Stimulated activated CD4-positive, alpha-beta T cell treated with anti-CD3 and anti-CD28 coated beads, Interleukin-1b, Interleukin-23, amount 100 ng/mL, for 1 hour (primary cell): ENCODE measurements around the gene GRB10.

Experiments used
- DNase-seq, 2 donors: peaks; one replicate each; pipeline ENCODE4 v3.0.0-alpha.2; 2020; ENCODE audit warnings: low read depth in 2 of 2

GRB10 gene

DNA sequence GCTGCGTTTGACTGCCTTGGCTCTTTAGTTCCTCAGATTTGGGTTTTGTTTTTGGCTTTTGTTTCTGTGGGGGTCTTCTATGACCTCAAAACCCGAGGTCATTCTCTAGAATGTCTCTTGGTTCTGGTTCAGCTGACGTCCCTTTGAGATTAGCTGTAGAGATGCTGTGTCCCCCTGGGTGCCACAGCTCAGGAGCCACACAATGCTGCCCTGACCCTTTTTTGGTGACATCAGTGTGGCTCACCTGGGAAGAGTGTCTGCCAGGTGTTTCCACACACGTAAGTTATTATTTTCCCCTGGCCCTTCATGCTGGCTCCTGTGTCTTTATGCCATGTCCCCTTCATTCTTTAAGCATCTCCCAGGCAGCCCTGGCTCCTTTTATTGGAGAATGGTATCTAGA is 127.7 kb downstream of the GRB10 start:
- DNase-seq: no peak

DNA sequence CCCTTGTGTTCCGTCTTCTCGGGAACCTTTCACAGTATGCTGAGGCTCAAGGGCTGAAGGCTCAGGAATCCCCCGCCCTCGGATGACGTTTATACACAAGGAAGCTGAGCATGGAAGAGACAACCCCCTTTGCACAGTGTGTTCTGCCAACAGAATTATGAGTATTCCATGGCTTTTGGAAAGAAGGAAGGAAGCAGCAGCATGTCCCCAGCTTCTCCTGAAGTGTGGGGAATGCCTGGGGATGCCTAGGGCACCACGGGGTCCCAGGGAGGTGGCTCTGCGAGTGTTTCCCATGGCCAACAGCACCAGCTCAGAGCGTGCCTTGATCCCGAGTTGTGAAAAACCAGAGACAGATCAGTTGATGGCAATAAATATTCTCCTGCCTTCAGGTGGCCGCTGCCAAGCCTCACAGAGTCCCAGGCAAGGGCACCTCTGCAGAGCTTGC is 128.7 kb downstream of the GRB10 start:
- DNase-seq: no peak

DNA sequence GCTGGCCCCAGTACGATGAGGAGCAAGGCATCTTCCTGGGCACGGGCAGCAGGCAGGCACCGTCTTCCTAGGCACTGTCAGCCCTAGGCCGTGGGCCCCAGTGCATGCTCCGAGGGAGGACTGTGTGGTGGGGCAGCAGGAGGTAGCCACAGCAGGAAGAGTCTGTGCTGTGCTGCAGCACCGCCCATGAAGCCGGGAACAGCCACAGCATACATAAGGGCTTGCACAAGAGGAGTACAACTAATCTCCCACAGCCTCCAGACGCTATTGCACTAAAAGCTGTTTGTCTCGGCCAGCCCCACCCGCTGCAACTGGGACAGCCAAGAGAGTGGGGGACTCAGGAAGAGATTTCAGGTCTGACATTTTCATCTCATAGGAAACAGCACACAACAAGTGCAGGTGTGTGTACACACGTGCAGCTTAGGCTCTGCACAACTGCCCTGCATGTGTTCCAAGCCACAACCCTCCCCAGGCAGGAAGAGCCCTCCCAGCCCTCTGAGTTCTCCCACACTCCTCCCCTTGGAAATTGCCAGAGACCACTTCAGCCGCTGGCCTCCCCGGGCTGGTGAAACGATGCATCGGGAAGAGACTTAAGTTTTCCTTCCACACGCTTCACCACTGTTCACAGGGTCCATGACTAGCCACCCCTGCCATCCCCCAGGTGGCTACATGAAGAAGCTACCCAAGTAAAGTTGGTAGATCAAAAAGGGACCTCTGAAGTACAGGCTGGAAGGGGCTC is 129.4 kb downstream of the GRB10 start:
- no peak for DNase-seq

DNA sequence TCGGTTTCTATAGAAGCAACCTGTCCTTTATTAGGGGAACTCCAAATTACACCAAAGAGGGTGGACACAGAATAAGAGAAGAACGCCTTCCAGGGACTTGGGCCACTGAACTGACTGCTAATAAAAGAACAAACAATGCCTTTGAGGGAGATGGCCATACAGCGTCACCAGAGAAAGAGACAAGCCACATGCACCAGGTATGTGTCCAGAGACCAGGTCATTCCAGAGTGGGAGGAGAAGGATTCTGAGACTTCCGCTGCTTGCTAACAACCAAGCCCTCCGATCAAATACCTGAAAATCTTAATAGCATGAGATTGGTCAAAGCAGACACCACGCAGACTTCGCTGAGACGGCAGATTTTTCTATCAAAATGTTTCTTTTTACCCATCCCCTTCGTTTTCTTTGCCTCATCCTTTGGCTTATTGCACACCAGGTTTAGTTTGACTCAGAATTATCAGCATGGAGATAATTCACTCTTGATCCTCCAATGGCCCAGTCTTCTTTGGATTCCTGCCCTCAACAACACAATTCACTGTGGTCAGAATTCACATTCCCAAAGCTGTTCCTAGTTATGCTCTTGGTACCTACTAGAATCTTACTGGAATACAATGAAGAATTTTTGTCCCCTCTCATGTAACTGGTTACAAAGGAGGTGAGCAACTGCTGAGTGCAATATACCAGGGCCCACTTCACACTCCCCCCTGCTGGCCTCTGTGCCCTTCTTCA is 130.1 kb downstream of the GRB10 start:
- DNase-seq: no peak

DNA sequence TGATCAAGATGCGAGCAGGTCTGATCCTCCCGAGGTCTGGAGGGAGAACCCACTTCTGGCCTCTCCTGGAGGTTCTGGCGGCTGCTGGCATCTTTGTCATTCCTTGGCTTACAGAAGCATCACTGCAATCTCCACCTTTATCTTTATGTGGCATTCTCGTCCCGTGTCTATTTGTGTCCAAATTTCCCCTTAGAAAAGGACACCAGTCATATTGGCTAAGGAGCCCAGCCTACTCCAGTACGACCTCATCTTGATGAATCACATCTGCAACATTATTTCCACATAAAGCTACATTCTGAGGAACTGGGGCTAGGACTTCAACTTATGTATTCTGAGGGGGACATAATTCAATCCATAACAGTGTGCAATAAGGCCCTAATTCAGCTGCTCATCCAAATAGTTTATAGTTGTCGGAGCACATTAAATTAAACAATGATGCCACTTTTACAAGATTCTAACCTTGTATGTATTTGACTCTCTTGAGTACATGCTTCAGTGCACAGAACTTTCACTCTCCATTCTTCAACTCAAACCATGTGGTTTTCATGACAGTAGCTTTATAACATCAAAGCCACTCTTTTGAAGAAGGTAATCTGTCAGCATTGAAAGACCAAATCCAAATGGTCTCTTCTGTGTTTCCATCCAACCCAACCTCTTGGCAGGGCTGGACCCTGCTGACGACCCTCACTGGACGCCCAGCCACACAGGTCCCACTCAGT is 131.3 kb downstream of the GRB10 start:
- no peak for DNase-seq

DNA sequence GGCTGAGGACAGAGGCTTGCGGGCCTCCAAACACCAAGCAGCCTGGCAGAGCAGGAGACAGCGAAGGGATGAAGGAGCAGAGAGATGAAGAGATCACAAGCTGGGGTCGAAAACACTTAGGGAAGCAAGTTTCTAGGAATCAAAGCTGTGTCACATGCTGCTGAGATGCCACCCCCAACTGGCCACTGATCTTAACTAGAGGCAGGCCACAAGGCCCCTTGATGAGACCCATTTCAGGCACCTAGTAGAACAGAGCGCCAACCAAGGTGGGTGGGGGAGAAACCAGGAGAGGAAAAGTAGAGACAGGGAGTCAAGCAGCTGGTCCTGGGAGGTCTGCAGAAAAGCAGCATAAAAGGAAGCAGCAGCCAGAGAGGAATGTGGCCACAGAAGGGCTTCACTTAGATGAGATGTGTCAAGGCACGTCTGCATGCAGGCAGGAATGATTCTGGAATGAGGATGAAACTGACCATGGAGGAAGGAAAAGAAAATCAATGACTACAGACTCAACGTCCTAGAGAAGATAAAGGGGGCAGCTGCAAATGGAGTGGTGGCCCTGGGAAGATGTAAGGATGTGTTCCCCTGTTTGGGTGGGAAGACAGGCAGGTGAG is 132.5 kb downstream of the GRB10 start:
- no peak for DNase-seq

DNA sequence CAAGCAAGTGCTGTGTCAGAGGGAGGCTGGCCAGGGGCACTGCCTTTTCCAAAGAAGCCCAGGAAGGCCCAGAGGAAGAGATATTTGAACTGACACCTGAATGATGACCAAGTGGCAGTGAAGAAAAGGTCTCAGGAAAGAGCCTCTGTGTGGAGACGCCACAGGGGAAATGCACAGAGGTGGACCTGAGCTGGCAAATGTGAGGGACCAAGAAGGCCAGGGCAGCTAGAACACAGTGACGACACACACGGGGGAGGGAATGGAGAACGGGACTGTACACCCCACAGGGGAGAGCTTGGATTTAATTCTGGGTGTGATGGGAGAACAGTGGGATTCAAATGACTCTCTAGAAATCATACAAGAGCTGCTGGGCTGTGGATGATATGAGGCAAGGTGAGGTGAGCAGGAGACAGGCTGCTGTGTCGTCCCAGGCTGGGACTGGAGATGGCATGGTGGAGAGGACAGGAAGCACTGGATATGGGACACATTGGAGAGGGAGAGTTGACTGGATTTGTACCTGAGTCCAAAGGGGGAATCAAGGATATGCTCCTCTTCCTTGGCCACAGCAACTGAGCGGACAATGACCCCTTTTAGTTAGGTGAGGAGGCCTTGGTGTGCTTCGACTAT is 133.3 kb downstream of the GRB10 start:
- no peak for DNase-seq

DNA sequence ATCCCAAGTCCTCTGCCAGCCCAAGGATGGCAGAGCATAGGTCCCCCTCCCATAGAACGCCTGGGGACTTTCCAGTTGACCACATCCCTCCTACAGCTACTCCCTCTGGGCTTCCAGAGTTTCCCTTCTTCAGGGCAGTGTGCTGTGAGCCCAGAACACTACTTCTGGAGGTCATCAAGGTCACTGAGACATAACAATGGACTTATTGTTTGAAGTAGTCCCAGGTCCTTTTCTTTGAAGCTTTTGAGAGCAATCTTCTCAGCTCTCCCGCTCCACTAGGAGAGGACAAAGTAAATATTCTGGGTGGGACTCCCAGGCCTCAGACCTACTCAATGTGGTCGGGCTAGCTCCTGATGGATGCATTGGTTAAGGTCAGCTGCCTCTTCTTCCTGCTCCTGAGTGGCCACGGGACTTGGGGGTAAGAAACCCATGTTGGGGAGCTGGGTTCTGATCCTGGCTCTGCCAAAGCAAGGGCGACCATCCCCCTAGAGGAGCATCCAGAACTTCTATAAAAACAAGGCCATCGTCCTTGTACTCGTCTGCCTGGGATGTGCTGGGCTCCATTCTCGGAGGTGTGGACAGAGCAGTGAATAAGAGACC is 134.0 kb downstream of the GRB10 start:
- no peak for DNase-seq

DNA sequence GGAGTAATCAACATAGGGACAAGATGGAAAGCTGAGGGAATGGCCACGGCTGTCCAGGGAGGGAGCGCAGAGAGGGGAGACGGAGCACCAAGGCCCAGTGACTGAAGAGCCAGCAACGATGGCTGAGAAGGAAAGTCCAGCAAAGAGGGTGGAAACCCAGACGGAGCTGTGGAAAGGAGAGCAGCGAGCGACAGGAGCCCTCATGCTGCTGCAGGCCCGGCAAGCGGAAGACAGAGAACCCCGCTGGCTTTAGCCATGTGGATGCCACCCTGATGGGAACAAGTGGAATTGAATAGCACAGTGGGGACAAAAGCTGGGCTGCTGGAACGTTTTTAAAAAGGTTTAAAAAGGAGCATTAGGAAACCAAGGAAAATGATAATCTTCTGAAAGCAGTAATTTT is 134.6 kb downstream of the GRB10 start:
- DNase-seq: no peak

DNA sequence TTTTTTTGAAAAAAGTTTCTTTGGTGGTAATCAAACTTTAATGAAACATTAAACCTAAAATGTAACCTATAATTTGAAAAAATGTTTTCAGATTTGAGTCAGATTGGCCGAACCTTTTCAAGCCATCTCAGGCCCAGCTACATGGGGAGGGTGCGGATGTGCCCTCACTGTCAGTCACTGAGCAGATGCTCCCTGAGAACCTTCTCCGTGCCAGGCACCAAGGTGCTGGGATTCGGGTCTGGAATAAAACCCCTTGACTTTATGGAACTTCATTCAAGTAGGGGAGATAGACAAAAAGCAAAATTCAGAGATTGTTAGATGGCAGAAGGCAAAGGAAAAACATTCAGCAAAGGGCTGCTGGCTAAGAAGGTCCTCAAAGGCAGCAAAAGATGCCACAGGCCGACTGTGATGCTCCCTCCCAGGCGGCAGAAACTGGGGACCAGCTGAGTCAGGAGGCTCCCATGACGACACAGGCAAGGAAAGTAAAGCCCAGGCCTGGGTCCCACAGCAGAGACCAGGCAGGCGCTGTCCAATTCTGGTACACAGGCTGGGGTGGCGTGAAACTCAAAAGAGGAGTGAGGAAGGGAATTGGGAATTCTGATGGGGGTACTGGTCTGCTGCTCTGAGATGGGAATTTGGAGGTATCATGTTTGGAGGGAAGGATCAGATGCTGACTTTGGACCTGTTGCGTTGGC is 135.3 kb downstream of the GRB10 start:
- DNase-seq: no peak

DNA sequence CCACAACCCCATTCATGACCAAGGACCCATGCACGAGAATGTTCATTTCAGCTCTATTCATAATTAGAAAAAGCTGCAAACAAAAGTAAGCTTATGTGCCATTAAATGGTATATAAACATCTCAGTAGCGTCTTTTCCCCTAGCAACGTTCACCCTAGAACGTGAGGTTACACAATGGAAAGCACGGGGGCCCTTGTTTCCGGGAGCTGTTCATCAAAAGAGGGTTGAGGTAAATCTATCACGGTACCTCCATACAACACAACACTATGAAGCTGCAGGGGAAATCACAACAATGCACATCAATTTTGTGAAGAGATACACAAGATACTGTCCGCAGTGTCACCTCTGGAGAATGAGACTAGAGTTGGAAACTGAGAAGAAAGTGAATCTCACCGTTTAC is 136.6 kb downstream of the GRB10 start:
- DNase-seq: no peak

DNA sequence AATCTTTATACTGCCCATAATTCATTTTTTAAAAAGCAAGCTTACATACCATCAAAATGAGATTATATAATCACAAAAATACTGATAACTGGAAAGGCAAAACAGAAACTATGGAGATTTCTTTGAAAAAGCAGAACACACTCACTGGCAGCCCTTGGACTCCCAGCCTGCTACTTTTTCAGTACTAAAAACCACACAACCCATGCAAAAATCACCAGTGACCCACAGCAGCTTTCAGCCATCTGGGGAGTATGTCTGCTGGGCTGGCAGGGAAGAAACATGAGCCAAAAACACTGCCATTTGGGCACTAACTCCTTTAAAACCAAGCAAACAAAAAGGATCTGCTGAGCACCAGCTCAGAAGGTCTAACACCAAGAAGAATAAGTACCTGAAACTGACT is 137.5 kb downstream of the GRB10 start:
- DNase-seq: no peak

DNA sequence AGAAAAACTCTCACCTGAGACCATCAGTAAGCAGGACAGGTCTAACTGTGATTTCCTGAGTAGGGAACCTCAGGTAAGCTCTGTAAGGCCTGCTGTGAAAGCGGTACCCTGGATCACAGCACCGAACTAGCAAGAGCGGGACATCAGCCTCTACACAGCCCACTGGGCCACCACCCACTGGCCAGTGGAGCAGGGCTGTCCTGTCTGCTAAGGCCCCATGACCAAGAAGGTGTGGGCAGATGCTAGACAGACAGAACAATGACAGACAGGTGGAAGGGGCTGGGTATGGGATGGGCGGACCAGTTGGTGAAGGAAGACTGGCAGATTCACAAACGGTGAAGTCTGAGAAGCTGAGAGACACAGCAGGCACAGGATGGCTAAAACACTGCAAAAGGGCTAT is 138.1 kb downstream of the GRB10 start:
- no peak for DNase-seq

DNA sequence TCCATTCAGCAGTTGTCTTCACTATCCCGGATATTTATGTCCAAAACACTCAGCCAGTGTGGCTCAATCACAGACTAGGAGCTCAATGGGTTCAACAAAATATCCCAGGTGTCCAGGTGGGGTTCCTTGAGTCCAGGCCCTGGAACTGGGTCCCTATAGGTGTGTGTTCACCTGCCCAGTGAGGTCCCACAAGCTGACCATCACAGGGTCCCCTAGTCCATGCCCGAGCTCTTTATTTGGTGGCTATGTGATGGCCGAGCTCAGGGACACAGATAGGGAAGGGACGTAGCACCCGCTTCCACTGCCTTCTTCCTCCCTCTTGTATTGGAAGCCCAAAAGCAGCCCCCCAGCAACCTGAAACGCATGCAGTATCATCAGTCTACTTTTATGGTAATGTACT is 138.6 kb downstream of the GRB10 start:
- DNase-seq: no peak

DNA sequence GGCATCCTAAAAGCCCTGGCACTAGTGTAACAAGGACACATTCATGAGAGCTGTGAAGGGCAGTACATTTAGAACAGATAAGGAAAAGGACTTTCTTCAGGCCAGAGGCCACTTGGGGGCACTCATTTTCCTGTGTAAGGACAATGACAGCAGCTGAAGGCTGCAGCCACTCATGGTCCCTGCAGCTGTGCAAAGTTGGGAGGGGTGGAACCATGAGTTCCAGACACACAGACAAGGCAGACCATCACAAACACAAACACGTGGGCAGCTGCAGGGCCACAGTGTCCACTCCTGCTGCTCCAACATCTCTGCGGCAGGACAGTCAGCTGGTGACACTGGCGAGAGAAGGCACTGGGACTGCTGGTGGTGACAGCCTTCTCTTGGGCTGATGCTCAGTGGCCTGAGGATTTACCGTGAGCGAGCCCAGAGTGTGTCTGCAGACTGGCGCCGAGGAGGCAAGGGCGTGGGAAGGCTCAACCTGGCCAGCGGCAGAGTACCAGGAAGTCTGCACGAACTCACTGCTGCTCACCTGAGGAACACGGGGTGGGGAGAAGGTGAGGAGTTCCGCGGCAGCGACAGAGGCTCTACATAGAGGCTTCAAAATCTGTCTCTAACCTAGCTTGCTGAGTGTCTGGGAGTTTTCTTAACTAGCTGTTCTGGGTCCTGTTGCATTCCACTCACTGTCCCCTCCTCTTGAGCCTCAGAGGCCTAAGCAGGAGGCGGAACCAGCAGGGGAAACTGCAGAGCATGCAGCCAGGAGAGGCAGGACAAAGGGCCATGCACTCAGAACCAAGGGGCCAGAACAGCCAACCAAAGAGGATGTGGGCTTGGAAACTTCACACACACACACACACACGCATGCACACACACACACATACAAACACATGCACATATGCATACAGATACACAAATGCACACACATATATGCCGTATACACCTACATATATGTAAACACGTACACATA is 141.0 kb downstream of the GRB10 start:
- DNase-seq: no peak

DNA sequence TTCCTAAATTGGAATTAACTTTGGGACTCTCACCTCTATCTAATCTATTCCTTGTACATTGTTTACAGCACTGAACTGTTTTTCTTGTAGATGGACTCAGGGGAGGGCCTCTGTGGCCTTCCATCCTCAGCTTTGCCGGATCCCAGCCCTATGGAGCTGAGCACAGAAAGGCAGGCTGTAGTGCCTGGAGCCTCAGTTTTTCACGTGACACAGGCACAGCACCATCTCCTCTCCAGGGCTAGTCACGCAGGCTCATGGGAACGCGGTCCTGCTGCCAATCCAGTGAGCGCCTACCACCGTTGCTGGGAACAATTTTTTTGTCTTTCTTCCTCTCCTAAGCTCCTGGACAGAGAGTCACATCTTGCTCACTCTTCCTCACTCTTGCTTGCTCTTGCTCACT is 141.9 kb downstream of the GRB10 start:
- DNase-seq: no peak

DNA sequence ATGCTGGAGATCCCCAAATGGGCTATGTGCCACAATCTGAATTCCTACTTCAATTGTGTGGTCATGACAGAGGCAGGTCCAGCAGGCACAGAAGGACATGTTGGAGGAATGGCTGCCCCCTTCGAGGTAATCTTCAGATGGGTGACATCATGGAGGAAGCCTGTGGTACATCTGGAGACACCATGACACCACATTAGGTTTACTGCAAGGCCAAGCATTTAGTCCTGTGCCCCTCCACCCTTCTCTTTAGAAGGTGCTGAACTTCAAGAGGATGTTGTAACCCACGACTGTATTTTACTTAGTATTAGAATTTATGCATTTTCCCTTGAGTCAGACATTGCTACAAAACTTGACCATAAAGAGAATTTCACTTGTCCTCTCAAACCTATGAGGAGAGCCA is 142.4 kb downstream of the GRB10 start:
- no peak for DNase-seq

DNA sequence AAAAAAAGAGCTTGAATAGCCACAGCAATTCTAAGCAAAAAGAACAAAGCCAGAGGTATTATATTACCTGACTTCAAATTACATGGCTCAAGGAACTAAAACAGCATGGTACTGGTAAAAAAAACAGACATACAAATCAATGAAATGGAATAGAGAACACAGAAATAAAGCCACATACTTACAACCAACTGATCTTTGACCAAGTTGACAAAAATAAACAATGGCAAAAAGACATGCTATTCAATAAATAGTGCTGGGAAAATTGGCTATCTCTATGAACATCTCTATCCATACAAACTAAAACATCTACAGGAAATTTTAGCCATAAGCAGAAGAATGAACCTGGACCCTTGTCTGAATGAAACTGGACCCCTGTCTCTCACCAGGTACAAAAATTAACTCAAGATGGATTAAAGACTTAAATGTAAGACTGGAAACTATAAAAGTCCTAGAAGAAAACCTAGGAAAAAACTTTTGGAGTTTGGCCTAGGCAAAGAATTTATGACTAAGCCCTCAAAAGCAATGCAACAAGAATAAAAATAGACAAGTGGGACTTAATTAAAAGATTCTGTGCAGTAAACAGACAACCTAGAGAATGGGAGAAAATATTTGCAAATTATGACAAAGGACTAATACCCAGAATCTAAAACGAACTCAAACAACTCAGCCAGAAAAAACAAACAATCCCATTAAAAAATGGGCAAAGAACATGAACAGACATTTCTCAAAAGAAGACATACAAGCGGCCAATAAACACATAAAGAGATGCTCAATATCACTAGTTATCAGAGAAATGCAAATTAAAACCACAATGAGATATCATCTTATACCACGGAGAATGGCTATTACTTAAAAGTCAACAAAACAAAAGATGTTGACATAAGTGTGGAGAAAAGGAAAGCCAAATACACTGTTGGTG is 144.7 kb downstream of the GRB10 start:
- DNase-seq: no peak

DNA sequence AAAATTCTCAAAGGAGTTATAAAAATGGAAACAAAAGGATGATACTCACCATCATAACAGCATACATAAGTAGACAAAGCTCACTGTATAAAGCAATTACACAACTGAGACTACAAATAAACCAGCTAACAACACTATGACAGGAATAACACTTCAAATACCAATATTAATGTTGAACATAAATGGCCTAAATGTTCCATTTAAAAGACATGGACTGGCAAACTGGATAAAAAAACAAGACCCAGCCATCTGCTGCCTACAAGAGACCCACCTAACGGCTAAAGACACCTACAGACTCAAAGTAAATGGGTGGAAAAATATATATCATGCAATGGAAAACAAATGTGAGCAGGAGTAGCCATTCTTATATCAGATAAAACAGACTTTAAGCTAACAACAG is 148.3 kb downstream of the GRB10 start:
- DNase-seq: no peak
